Calu3 (cell line): ENCODE results near the gene OR10G3. TPM values are rescaled to one million over a fixed set of nuclear protein-coding genes. Genes with fewer than 3 reads are reported as not detected.
"Not testable (repeated sequence)": the region's sequence is repeated elsewhere in the genome, so short reads cannot be mapped to it uniquely, and the experiment has no call there.

Experiments
- BruUV-seq: library from RNA; stranded (reverse); fragments of 400-500 nt; replicated peaks from 2 replicates; lab custom pipeline; 2021; lab: Mats Ljungman, UMichigan
- CTCF ChIA-PET: fragments of 300-600 bp; sonication (Branson Sonifier 250); formaldehyde crosslinking; loops from one replicate; lab custom pipeline; 2022; ENCODE audit warnings: antibody characterized with exemption; lab: Charles Lee
- DNase-seq: peaks from one replicate; pipeline ENCODE4 v3.0.0; 2022
- H3K27ac Mint-ChIP-seq: one replicate; pipeline ENCODE4 v1.8.0; 2022; ENCODE audit warnings: mixed read lengths; ENCODE audit not compliant: unreplicated experiment
- H3K27me3 Mint-ChIP-seq: one replicate; pipeline ENCODE4 v1.8.0; 2022; ENCODE audit warnings: mixed read lengths; ENCODE audit not compliant: unreplicated experiment
- H3K36me3 Mint-ChIP-seq: one replicate; pipeline ENCODE4 v1.8.0; 2022; ENCODE audit warnings: mild to moderate bottlenecking, moderate library complexity, mixed read lengths; ENCODE audit not compliant: insufficient read depth, unreplicated experiment
- H3K4me1 Mint-ChIP-seq: one replicate; pipeline ENCODE4 v1.8.0; 2022; ENCODE audit warnings: mild to moderate bottlenecking, low read depth, mixed read lengths; ENCODE audit not compliant: unreplicated experiment
- H3K4me3 Mint-ChIP-seq: one replicate; pipeline ENCODE4 v1.8.0; 2022; ENCODE audit warnings: mild to moderate bottlenecking, low read depth, moderate library complexity, mixed read lengths; ENCODE audit not compliant: unreplicated experiment
- H3K9me3 Mint-ChIP-seq: one replicate; pipeline ENCODE4 v1.8.0; 2022; ENCODE audit warnings: low read depth, mixed read lengths; ENCODE audit not compliant: unreplicated experiment
- intact Hi-C: fragments of 100-400 bp; cut with micrococcal nuclease; formaldehyde crosslinking; loops from one replicate; pipeline ENCODE4 v1.10.0; 2022; ENCODE audit not compliant: unreplicated experiment
- total RNA-seq: library from RNA; stranded (reverse); gene quantifications from 2 replicates; pipeline ENCODE4 v1.2.3, GENCODE V29; 2022
- TF ChIP-seq, protein P1 (sequence below): fragments of 200-600 bp; IDR thresholded peaks from one replicate; pipeline ENCODE4 v1.8.0; 2022; ENCODE audit warnings: antibody characterized with exemption; ENCODE audit not compliant: unreplicated experiment

Gene OR10G3
- total RNA-seq, 1 experiment from 2014 or later = not detected

DNA sequence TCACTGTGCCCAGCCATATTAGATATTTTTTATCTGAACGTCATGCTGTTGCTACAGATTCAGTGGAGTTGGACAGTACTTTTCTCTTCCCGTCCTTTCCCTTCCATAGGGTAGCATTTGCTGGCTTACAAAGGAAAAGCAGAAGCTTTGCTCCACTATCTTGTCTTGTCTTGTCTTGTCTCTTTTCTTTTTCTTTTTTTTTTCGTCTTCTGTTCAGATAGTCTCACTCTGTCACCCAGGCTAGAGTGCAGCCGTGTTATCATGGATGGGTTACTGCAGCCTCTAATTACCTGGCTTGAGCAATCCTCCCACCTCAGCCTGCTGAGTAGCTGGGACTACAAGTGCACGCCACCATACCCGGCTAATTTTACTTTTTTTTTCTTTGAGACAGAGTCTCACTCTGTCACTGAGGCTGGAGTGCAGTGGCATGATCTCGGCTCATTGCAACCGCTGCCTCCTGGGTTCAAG lies 21.1 kb downstream of the OR10G3 start:
- no peak overlapping the region for H3K27ac Mint-ChIP-seq
- no peak overlapping the region for H3K4me3 Mint-ChIP-seq
- no peak for DNase-seq
- intact Hi-C loops = loop anchor here (5.0 kb wide), 1 partner anchor 46 kb away; the partner anchor contains the start of gene METTL3
- H3K36me3 Mint-ChIP-seq = no peaks in the 10 kb centered on the region
- peaks cover 4% of the 10 kb centered on the region for H3K27me3 Mint-ChIP-seq
- no peaks in the 10 kb centered on the region for H3K9me3 Mint-ChIP-seq
- TF ChIP-seq, protein P1, sequence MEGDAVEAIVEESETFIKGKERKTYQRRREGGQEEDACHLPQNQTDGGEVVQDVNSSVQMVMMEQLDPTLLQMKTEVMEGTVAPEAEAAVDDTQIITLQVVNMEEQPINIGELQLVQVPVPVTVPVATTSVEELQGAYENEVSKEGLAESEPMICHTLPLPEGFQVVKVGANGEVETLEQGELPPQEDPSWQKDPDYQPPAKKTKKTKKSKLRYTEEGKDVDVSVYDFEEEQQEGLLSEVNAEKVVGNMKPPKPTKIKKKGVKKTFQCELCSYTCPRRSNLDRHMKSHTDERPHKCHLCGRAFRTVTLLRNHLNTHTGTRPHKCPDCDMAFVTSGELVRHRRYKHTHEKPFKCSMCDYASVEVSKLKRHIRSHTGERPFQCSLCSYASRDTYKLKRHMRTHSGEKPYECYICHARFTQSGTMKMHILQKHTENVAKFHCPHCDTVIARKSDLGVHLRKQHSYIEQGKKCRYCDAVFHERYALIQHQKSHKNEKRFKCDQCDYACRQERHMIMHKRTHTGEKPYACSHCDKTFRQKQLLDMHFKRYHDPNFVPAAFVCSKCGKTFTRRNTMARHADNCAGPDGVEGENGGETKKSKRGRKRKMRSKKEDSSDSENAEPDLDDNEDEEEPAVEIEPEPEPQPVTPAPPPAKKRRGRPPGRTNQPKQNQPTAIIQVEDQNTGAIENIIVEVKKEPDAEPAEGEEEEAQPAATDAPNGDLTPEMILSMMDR = no peak
- H3K4me1 Mint-ChIP-seq = peaks cover 8% of the 10 kb centered on the region
- CTCF ChIA-PET = no interaction called here
- BruUV-seq = no TSS peak

DNA sequence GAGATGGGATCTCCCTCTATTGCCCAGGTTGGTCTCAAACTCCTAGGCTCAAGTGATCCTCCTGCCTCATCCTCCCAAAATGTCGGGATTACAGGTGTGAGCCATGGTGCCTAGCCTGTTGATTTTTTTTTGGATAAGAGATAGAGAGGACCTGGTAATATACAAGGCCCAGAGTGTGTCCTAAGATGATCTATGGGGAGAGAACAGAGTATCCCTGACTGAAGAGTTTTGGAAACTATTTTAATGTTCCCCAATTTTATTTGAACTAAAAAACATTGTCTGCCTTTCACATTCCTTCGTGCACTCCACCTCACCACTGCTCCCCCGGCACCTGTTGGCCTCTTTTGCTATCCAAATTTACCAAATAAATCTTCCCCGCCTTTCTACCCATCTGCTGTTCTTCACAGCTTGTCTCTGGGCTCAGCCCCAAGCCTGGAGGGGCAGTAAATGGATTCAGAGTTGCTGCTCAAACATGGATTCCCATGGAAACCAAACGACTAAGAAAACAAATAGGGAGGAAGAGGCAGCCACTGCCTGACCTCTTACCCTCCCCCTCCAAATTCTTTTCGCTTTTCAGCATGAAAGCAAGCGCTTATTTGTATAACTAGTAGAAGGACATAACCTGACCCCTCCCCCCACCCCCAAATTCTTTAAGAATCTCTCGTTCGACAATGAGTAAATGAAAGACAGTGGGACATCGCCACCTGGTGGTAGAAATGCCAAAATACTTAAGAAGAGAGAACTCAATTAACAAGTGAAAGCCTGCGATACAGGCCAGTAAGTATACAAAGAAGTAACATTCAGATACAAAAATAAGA lies 22.6 kb downstream of the OR10G3 start:
- Mint-ChIP-seq H3K36me3 (no peaks in the 10 kb centered on the region), H3K27ac (peak overlapping the region; percentile 14), H3K4me3 (no peak overlapping the region), H3K4me1 (peaks cover 8% of the 10 kb centered on the region), H3K27me3 (no peaks in the 10 kb centered on the region), H3K9me3 (no peaks in the 10 kb centered on the region)
- TF ChIP-seq, protein P1 = peak; percentile 54
- peak; percentile 74 for DNase-seq
- no TSS peak for BruUV-seq
- CTCF ChIA-PET = interaction anchor here (1.4 to 1.9 kb wide), 2 partner anchors 59 to 102 kb away, joined by 5 to 11 read pairs; partner anchors contain the start of gene CHD8
- intact Hi-C loops = loop anchor here (1.0 to 5.0 kb wide), 2 partner anchors 45 to 59 kb away; partner anchors contain the start of gene METTL3

GRCh38 chr14:21556378-21557083 lies 23.3 kb downstream of the OR10G3 start:
- H3K4me3 Mint-ChIP-seq = no peak overlapping the region
- TF ChIP-seq, protein P1 = no peak
- no peaks in the 10 kb centered on the region for H3K9me3 Mint-ChIP-seq
- H3K27me3 Mint-ChIP-seq = no peaks in the 10 kb centered on the region
- intact Hi-C loops = loop anchor here (1.0 to 5.0 kb wide), 2 partner anchors 44 to 58 kb away; partner anchors contain the start of gene METTL3
- DNase-seq = no peak
- no TSS peak for BruUV-seq
- CTCF ChIA-PET = interaction anchor here (0.7 to 1.9 kb wide), 3 partner anchors 23 to 101 kb away, joined by 3 to 11 read pairs (median 5); partner anchors contain the start of genes CHD8 and OR10G3
- no peaks in the 10 kb centered on the region for H3K36me3 Mint-ChIP-seq
- H3K4me1 Mint-ChIP-seq = peaks cover 8% of the 10 kb centered on the region
- H3K27ac Mint-ChIP-seq = no peak overlapping the region

GRCh38 chr14:21553266-21553665 lies 26.6 kb downstream of the OR10G3 start:
- Mint-ChIP-seq H3K4me1 (peaks cover 8% of the 10 kb centered on the region), H3K27ac (no peak overlapping the region), H3K9me3 (no peaks in the 10 kb centered on the region), H3K27me3 (no peaks in the 10 kb centered on the region), H3K4me3 (no peak overlapping the region), H3K36me3 (no peaks in the 10 kb centered on the region)
- no TSS peak for BruUV-seq
- intact Hi-C loops = no loop called here
- CTCF ChIA-PET = no interaction called here
- TF ChIP-seq, protein P1 = no peak
- no peak for DNase-seq

DNA sequence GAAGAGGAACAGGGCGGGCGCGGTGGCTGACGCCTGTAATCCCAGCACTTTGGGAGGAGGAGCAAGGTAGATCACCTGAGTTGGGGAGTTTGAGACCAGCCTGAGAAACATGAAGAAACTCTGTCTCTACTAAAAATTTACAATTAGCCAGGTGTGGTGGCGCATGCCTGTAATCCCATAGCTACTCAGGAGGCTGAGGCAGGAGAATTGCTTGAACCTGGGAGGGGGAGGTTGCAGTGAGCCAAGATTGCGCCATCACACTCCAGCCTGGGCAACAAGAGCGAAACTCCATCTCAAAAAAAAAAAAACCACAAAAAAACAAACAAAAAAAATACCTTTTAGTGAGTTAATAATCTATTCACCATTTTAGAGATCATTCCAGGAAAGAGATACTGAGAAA lies 35.3 kb downstream of the OR10G3 start:
- intact Hi-C loops, BruUV-seq, H3K9me3 Mint-ChIP-seq, H3K27me3 Mint-ChIP-seq, H3K27ac Mint-ChIP-seq, CTCF ChIA-PET, DNase-seq, H3K36me3 Mint-ChIP-seq, H3K4me3 Mint-ChIP-seq: not testable (repeated sequence)
- peaks cover 12% of the 10 kb centered on the region for H3K4me1 Mint-ChIP-seq
